GM18526 (cell line): ENCODE data around the gene MKS1.

Source experiments
- POLR2A ChIP-seq: IDR thresholded peaks from 3 replicates; pipeline ENCODE4 v1.6.1; 2011; ENCODE audit not compliant: insufficient read length; ENCODE audit errors: extremely low read depth

MKS1 gene

GRCh38 chr17:58229881-58230280 lies 10.8 kb upstream of the MKS1 start:
- no peak for TF ChIP-seq POLR2A

- TF ChIP-seq POLR2A, result no peak
These were observed 10.3 kb upstream of the MKS1 start for GRCh38 chr17:58229384-58229783.

- TF ChIP-seq POLR2A, result no peak
These were observed 9.6 kb upstream of the MKS1 start for GRCh38 chr17:58228679-58229078.

GRCh38 chr17:58227733-58228132 lies 8.7 kb upstream of the MKS1 start:
- no peak for TF ChIP-seq POLR2A

GRCh38 chr17:58224315-58224714 lies 5.3 kb upstream of the MKS1 start:
- TF ChIP-seq POLR2A, result no peak

- no peak for TF ChIP-seq POLR2A
These were observed 731 bp upstream of the MKS1 start for GRCh38 chr17:58219789-58220183.

GRCh38 chr17:58217766-58218165 lies 1.3 kb downstream of the MKS1 start:
- no peak for TF ChIP-seq POLR2A

GRCh38 chr17:58215685-58216084 lies 3.4 kb downstream of the MKS1 start:
- TF ChIP-seq POLR2A, result no peak

GRCh38 chr17:58210922-58211321 lies 8.1 kb downstream of the MKS1 start:
- no peak for TF ChIP-seq POLR2A

- no peak for TF ChIP-seq POLR2A
These were observed 10.7 kb downstream of the MKS1 start for GRCh38 chr17:58208344-58208743.

- no peak for TF ChIP-seq POLR2A
These were observed 11.6 kb downstream of the MKS1 start for GRCh38 chr17:58207451-58207850.

GRCh38 chr17:58205936-58206335 lies 13.1 kb downstream of the MKS1 start:
- TF ChIP-seq POLR2A, result no peak

GRCh38 chr17:58204796-58205195 lies 14.3 kb downstream of the MKS1 start:
- no peak for TF ChIP-seq POLR2A

- TF ChIP-seq POLR2A, result no peak
These were observed 16.2 kb downstream of the MKS1 start for GRCh38 chr17:58202859-58203258.

- TF ChIP-seq POLR2A, result no peak
These were observed 18.9 kb downstream of the MKS1 start for GRCh38 chr17:58200024-58200633.

GRCh38 chr17:58196610-58197009 lies 22.4 kb downstream of the MKS1 start:
- TF ChIP-seq POLR2A, result no peak

GRCh38 chr17:58195518-58196123 lies 23.4 kb downstream of the MKS1 start:
- no peak for TF ChIP-seq POLR2A
